Measurements from ENCODE around the gene PRRG2. TPM values are rescaled to one million over a fixed set of nuclear protein-coding genes. Genes with fewer than 3 reads are reported as not detected.

The PRRG2 gene
- total and polyA plus RNA-seq, 5 experiments from 2014 or later: 0.28 to 2.4 (median 0.34) TPM

- H3K4me3 Mint-ChIP-seq: no peak overlapping the region
- peak overlapping the region in 8 of 10 donors; percentile 22 to 81 (median 56) for H3K27ac Mint-ChIP-seq
- H3K9me3 Mint-ChIP-seq: no peaks in the 10 kb centered on the region
- H3K36me3 Mint-ChIP-seq: no peaks in the 10 kb centered on the region
- H3K27me3 Mint-ChIP-seq: no peaks in the 10 kb centered on the region
- ATAC-seq (no peak), DNase-seq (no peak)
- H3K4me1 Mint-ChIP-seq: peaks cover 24 to 37% (median 29%) of the 10 kb centered on the region in 4 donors
- POLR2A ChIA-PET: interaction anchor here (0.6 kb wide), 1 partner anchor 17 kb away, joined by 3 read pairs; no protein-coding TSS in a partner anchor
Measured at GRCh38 chr19:49636233-49636932, 55.3 kb downstream of the PRRG2 start.

- POLR2A ChIA-PET: interaction anchor here (1.0 to 7.8 kb wide), 4 partner anchors 26 to 57 kb away, joined by 3 to 180 read pairs (median 54); partner anchors contain the start of genes BCL2L12, IRF3, PRMT1 and PRR12
- Mint-ChIP-seq H3K36me3 (no peaks in the 10 kb centered on the region), H3K27ac (peak overlapping the region in 9 of 10 donors; percentile 18 to 93 (median 76)), H3K9me3 (no peaks in the 10 kb centered on the region), H3K4me1 (peaks cover 32 to 49% (median 41%) of the 10 kb centered on the region in 4 donors), H3K27me3 (no peaks in the 10 kb centered on the region), H3K4me3 (peak overlapping the region; percentile 33 to 97 (median 71))
- no peak for DNase-seq
- ATAC-seq: no peak
Measured at GRCh38 chr19:49637821-49638738, 57.0 kb downstream of the PRRG2 start.

GRCh38 chr19:49639401-49640112 is 58.4 kb downstream of the PRRG2 start:
- Mint-ChIP-seq H3K36me3 (no peaks in the 10 kb centered on the region), H3K27ac (peak overlapping the region; percentile 48 to 99 (median 97)), H3K4me1 (peaks cover 43 to 63% (median 56%) of the 10 kb centered on the region in 4 donors), H3K27me3 (no peaks in the 10 kb centered on the region), H3K4me3 (peak overlapping the region; percentile 87 to 98 (median 94)), H3K9me3 (no peaks in the 10 kb centered on the region)
- DNase-seq: peak in 2 of 10 donors; percentile 17 to 22
- POLR2A ChIA-PET: interaction anchor here (0.6 to 7.8 kb wide), 29 partner anchors 8 to 1276 kb away, joined by 3 to 180 read pairs (median 4); partner anchors contain the start of genes AKT1S1, ATF5, BCL2L12 and IRF3
- ATAC-seq: no peak

DNA sequence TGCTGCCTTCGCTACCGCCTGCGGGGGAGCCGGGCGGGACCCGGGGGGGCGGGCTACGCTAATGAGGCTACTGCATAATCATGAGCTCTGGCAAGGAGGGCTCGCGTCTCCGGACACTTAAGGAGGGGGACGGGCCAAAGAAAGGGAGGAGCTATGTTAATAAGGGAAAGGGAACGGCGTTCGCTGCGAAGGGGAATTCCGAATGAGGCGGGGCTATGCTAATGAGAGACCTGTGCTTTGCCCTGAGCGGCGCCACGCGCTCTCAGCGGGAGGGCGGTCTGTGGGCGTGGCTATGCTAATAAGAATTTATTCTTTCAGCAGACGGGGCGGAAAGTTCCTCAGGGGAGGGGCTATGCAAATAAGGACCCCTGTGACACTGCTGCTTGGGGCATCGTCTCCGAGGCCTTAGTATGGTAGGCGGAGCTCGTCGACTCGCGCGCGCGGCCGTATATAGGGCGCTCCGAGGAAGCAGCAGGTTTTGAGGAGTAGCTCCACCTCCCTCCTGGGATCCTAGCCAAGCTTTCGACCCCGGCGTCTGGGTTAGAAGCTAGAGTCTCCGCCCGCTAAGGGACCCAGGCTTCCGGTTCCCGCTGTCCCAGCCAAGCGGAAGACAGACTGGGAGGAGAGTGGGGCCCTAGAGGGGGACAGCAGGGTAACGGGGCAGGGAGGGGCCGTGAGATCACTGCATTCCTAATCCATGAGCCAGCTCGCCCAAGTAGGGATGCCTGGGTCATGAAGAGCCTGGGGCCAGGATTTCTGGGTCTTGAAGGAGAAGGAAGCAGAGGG is 59.2 kb downstream of the PRRG2 start, which contains the start of gene RRAS:
Gene RRAS, minus strand, starts transcription at position 31 of the 786 bp plus-strand sequence. CDS start 45 bp downstream, outside the sequence.
- POLR2A ChIA-PET: interaction anchor here (0.5 to 7.8 kb wide), 36 partner anchors 8 to 1276 kb away, joined by 3 to 180 read pairs (median 4); partner anchors contain the start of genes AKT1S1, ALDH16A1, ATF5 and BCL2L12

More for the DNA sequence above, 59.2 kb downstream of the PRRG2 start, which contains the start of gene RRAS:
- Mint-ChIP-seq H3K36me3 (no peaks in the 10 kb centered on the region), H3K4me1 (peaks cover 45 to 68% (median 58%) of the 10 kb centered on the region in 4 donors), H3K4me3 (peak within 1 kb of the TSS; percentile 87 to 98 (median 94)), H3K27me3 (no peaks in the 10 kb centered on the region), H3K9me3 (no peaks in the 10 kb centered on the region), H3K27ac (peak within 1 kb of the TSS; percentile 94 to 99 (median 97))
- ATAC-seq (peak; percentile 67 to 73), DNase-seq (peak; percentile 94 to 100 (median 99))

Other genes starting within 250 kb of the PRRG2 start
- gene CD37, start 245.9 kb upstream of the PRRG2 start, total RNA-seq: 100 to 1,000 TPM; 328 to 337 TPM
- 100 to 1,000 TPM; 148 to 192 (median 177) TPM for gene CD37, start 245.9 kb upstream of the PRRG2 start, polyA plus RNA-seq
- under 1 TPM; 0.21 to 0.49 TPM for gene TEAD2, start 218.9 kb upstream of the PRRG2 start, total RNA-seq
- under 1 TPM in 1 of 3 donors, not detected in 2; 0.07 TPM for gene TEAD2, start 218.9 kb upstream of the PRRG2 start, polyA plus RNA-seq
- gene DKKL1, start 217.4 kb upstream of the PRRG2 start, total RNA-seq: not detected
- gene DKKL1, start 217.4 kb upstream of the PRRG2 start, polyA plus RNA-seq: not detected
- gene KASH5, start 193.1 kb upstream of the PRRG2 start, total RNA-seq: under 1 TPM in 1 of 2 experiments, not detected in 1; 0.36 TPM
- gene KASH5, start 193.1 kb upstream of the PRRG2 start, polyA plus RNA-seq: under 1 TPM in 1 of 3 donors, not detected in 2; 0.22 TPM
- not detected for gene PTH2, start 157.9 kb upstream of the PRRG2 start, total RNA-seq
- not detected for gene PTH2, start 157.9 kb upstream of the PRRG2 start, polyA plus RNA-seq
- gene GFY, start 155.9 kb upstream of the PRRG2 start, total RNA-seq: not detected
- not detected for gene GFY, start 155.9 kb upstream of the PRRG2 start, polyA plus RNA-seq
- under 1 TPM; 0.27 to 0.73 TPM for gene SLC17A7, start 139.8 kb upstream of the PRRG2 start, total RNA-seq
- gene SLC17A7, start 139.8 kb upstream of the PRRG2 start, polyA plus RNA-seq: not detected
- 100 to 1,000 TPM; 157 to 179 TPM for gene PIH1D1, start 129.5 kb upstream of the PRRG2 start, total RNA-seq
- gene PIH1D1, start 129.5 kb upstream of the PRRG2 start, polyA plus RNA-seq: 10 to 100 TPM; 85.3 to 88.9 (median 86.7) TPM
- 10 to 100 TPM; 44.3 to 44.4 TPM for gene ALDH16A1, start 128.1 kb upstream of the PRRG2 start, total RNA-seq
- gene ALDH16A1, start 128.1 kb upstream of the PRRG2 start, polyA plus RNA-seq: 10 to 100 TPM; 28.3 to 38.0 (median 30.1) TPM
- 100 to 1,000 TPM; 106 to 112 TPM for gene FLT3LG, start 107.1 kb upstream of the PRRG2 start, total RNA-seq
- gene FLT3LG, start 107.1 kb upstream of the PRRG2 start, polyA plus RNA-seq: 100 to 1,000 TPM; 108 to 205 (median 166) TPM
- gene RPL13A, start 93.7 kb upstream of the PRRG2 start, total RNA-seq: 1,000 to 10,000 TPM; 5,160 to 5,167 TPM
- gene RPL13A, start 93.7 kb upstream of the PRRG2 start, polyA plus RNA-seq: 1,000 to 10,000 TPM; 3,162 to 3,664 (median 3,630) TPM
- gene RPS11, start 84.9 kb upstream of the PRRG2 start, total RNA-seq: 1,000 to 10,000 TPM; 3,084 to 3,152 TPM
- gene RPS11, start 84.9 kb upstream of the PRRG2 start, polyA plus RNA-seq: 1,000 to 10,000 TPM; 2,379 to 2,818 (median 2,600) TPM
- 10 to 100 TPM; 24.3 to 26.0 TPM for gene FCGRT, start 68.7 kb upstream of the PRRG2 start, total RNA-seq
- 10 to 100 TPM; 50.3 to 62.9 (median 61.5) TPM for gene FCGRT, start 68.7 kb upstream of the PRRG2 start, polyA plus RNA-seq
- 1 to 10 TPM; 1.6 to 3.6 TPM for gene RCN3, start 53.3 kb upstream of the PRRG2 start, total RNA-seq
- 1 to 10 TPM; 1.5 to 4.5 (median 2.8) TPM for gene RCN3, start 53.3 kb upstream of the PRRG2 start, polyA plus RNA-seq
- 100 to 1,000 TPM; 162 to 173 TPM for gene NOSIP, start 760 bp upstream of the PRRG2 start, total RNA-seq
- gene NOSIP, start 760 bp upstream of the PRRG2 start, polyA plus RNA-seq: 100 to 1,000 TPM; 662 to 854 (median 844) TPM
- gene PRR12, start 9.9 kb downstream of the PRRG2 start, total RNA-seq: 10 to 100 TPM; 61.6 to 62.1 TPM
- gene PRR12, start 9.9 kb downstream of the PRRG2 start, polyA plus RNA-seq: under 1 TPM; 0.24 to 0.69 (median 0.37) TPM
- 10 to 100 TPM; 10.4 to 12.7 TPM for gene RRAS, start 58.8 kb downstream of the PRRG2 start, total RNA-seq
- gene RRAS, start 58.8 kb downstream of the PRRG2 start, polyA plus RNA-seq: 10 to 100 TPM; 21.8 to 30.2 (median 28.4) TPM
- 10 to 100 TPM; 51.0 to 62.3 TPM for gene SCAF1, start 60.9 kb downstream of the PRRG2 start, total RNA-seq
- 1 to 10 TPM; 1.1 to 2.5 (median 1.2) TPM for gene SCAF1, start 60.9 kb downstream of the PRRG2 start, polyA plus RNA-seq
- gene IRF3, start 84.5 kb downstream of the PRRG2 start, total RNA-seq: 100 to 1,000 TPM; 279 to 303 TPM
- gene IRF3, start 84.5 kb downstream of the PRRG2 start, polyA plus RNA-seq: 10 to 100 TPM; 54.6 to 76.1 (median 65.1) TPM
- gene BCL2L12, start 84.6 kb downstream of the PRRG2 start, total RNA-seq: 10 to 100 TPM; 22.5 to 24.0 TPM
- 10 to 100 TPM; 19.3 to 20.6 (median 19.6) TPM for gene BCL2L12, start 84.6 kb downstream of the PRRG2 start, polyA plus RNA-seq
- 100 to 1,000 TPM in 1 of 2 experiments, 10 to 100 TPM in 1; 97.4 to 100 TPM for gene PRMT1, start 96.0 kb downstream of the PRRG2 start, total RNA-seq
- 100 to 1,000 TPM; 150 to 162 (median 158) TPM for gene PRMT1, start 96.0 kb downstream of the PRRG2 start, polyA plus RNA-seq
- 1 to 10 TPM; 3.5 to 5.1 TPM for gene ADM5, start 108.3 kb downstream of the PRRG2 start, total RNA-seq
- under 1 TPM in 2 of 3 donors, not detected in 1; 0.14 to 0.53 TPM for gene ADM5, start 108.3 kb downstream of the PRRG2 start, polyA plus RNA-seq
- 1 to 10 TPM; 2.3 to 2.7 TPM for gene CPT1C, start 109.8 kb downstream of the PRRG2 start, total RNA-seq
- gene CPT1C, start 109.8 kb downstream of the PRRG2 start, polyA plus RNA-seq: under 1 TPM; 0.19 to 0.54 (median 0.40) TPM
- gene TSKS, start 182.0 kb downstream of the PRRG2 start, total RNA-seq: 1 to 10 TPM; 3.5 to 4.8 TPM
- 1 to 10 TPM in 1 of 3 donors, under 1 TPM in 2; 0.17 to 1.2 (median 0.40) TPM for gene TSKS, start 182.0 kb downstream of the PRRG2 start, polyA plus RNA-seq
- gene AP2A1, start 185.7 kb downstream of the PRRG2 start, total RNA-seq: 10 to 100 TPM; 56.1 to 57.8 TPM
- 1 to 10 TPM; 4.5 to 6.5 (median 4.9) TPM for gene AP2A1, start 185.7 kb downstream of the PRRG2 start, polyA plus RNA-seq
- 10 to 100 TPM; 23.0 to 28.8 TPM for gene FUZ, start 232.0 kb downstream of the PRRG2 start, total RNA-seq
- 1 to 10 TPM; 5.4 to 7.5 (median 7.0) TPM for gene FUZ, start 232.0 kb downstream of the PRRG2 start, polyA plus RNA-seq
- gene MED25, start 237.0 kb downstream of the PRRG2 start, total RNA-seq: 10 to 100 TPM; 39.8 to 43.2 TPM
- gene MED25, start 237.0 kb downstream of the PRRG2 start, polyA plus RNA-seq: 10 to 100 TPM in 2 of 3 donors, 1 to 10 TPM in 1; 7.5 to 19.2 (median 13.1) TPM